ENCODE data around the gene RICTOR. TPM values are rescaled to one million over a fixed set of nuclear protein-coding genes. Genes with fewer than 3 reads are reported as not detected.

Gene RICTOR
- total RNA-seq (10 to 100 TPM; 56.9 to 96.2 (median 86.5) TPM), polyA plus RNA-seq (10 to 100 TPM; 16.2 to 22.9 TPM), total RNA-seq (230 reads per million, percentile 94 among the genes with 10 or more reads in this experiment)

GRCh38 chr5:39074017-39074814 is at the start of gene RICTOR:
RICTOR (minus strand) TSS chr5:39074399; CDS start chr5:39074377, 22 bp downstream.
- Mint-ChIP-seq H3K4me1 (peaks cover 23 to 64% (median 51%) of the 10 kb centered on the region in 7 donors), H3K27me3 (peaks cover 3 to 29% (median 15%) of the 10 kb centered on the region in 5 donors), H3K4me3 (peak within 1 kb of the TSS; percentile 89 to 99 (median 98)), H3K27ac (peak within 1 kb of the TSS; percentile 95 to 99 (median 98)), H3K9me3 (peaks cover 0 to 1% (median 0%) of the 10 kb centered on the region in 11 donors), H3K36me3 (peaks cover 0 to 16% (median 13%) of the 10 kb centered on the region in 5 donors)
- ChIA-PET POLR2A (interaction anchor here (0.6 to 2.9 kb wide), 7 partner anchors 13 to 138 kb away, joined by 3 to 9 read pairs (median 5); no protein-coding TSS in a partner anchor), CTCF (interaction anchor here (1.0 kb wide), 1 partner anchor 68 kb away, joined by 3 read pairs; no protein-coding TSS in a partner anchor)
- ATAC-seq = peak; percentile 86
- H3K9me3 ChIP-seq (ENCODE audit: control insufficient read depth in 2 of 3, low read length in 3 of 3) = no peaks in the 10 kb centered on the region
- H3K36me3 ChIP-seq (ENCODE audit: control insufficient read depth in 2 of 3, insufficient read depth in 3 of 3, low read length in 3 of 3) = peaks cover 0 to 10% (median 0%) of the 10 kb centered on the region in 3 experiments
- peak within 1 kb of the TSS; percentile 100 for H3K27ac ChIP-seq (ENCODE audit: low read depth, low read length)
- peak within 1 kb of the TSS; percentile 70 for H3K4me3 ChIP-seq (ENCODE audit: low read length)
- H3K4me1 ChIP-seq (ENCODE audit: control insufficient read depth in 2 of 2, insufficient read depth in 2 of 2, low read length in 2 of 2) = peaks cover 12 to 17% of the 10 kb centered on the region in 2 donors
- intact Hi-C loops (cut with micrococcal nuclease) = loop anchor here (1.0 to 10.0 kb wide), 11 partner anchors 33 to 1763 kb away; partner anchors contain the start of genes RPL37 (in 2 of the 2) and FYB1 (in 1 of the 2)
- H3K27me3 ChIP-seq (ENCODE audit: control insufficient read depth in 2 of 2, insufficient read depth in 2 of 2, low read length in 2 of 2) = peaks cover 11 to 12% of the 10 kb centered on the region in 2 donors
- peak; percentile 83 to 95 (median 88) for DNase-seq

GRCh38 chr5:39121922-39122321 is 47.7 kb upstream of the RICTOR start:
- Histone ChIP-seq H3K4me3 (ENCODE audit: low read length) (no peak overlapping the region), H3K36me3 (ENCODE audit: control insufficient read depth in 2 of 3, insufficient read depth in 3 of 3, low read length in 3 of 3) (peaks cover 48 to 78% (median 66%) of the 10 kb centered on the region in 3 experiments), H3K27ac (ENCODE audit: low read depth, low read length) (no peak overlapping the region), H3K4me1 (ENCODE audit: control insufficient read depth in 2 of 2, insufficient read depth in 2 of 2, low read length in 2 of 2) (no peaks in the 10 kb centered on the region), H3K27me3 (ENCODE audit: control insufficient read depth in 2 of 2, insufficient read depth in 2 of 2, low read length in 2 of 2) (no peaks in the 10 kb centered on the region), H3K9me3 (ENCODE audit: control insufficient read depth in 2 of 3, low read length in 3 of 3) (no peaks in the 10 kb centered on the region)
- no peaks in the 10 kb centered on the region for H3K27me3 Mint-ChIP-seq
- H3K36me3 Mint-ChIP-seq = peaks cover 24 to 48% (median 40%) of the 10 kb centered on the region in 5 donors
- no peak for ATAC-seq
- DNase-seq = no peak
- H3K27ac Mint-ChIP-seq = peak overlapping the region in 8 of 9 donors; percentile 2 to 83 (median 67)
- H3K4me3 Mint-ChIP-seq = no peak overlapping the region
- ChIA-PET CTCF (interaction anchor here (1.0 kb wide), 1 partner anchor 162 kb away, joined by 3 read pairs; no protein-coding TSS in a partner anchor), POLR2A (interaction anchor here (0.7 kb wide), 1 partner anchor 45 kb away, joined by 3 read pairs; no protein-coding TSS in a partner anchor)
- intact Hi-C loops (cut with micrococcal nuclease) = loop anchor here in 1 of 2 donors (1.0 kb wide), 1 partner anchor 7 kb away; no protein-coding TSS in a partner anchor
- no peaks in the 10 kb centered on the region for H3K9me3 Mint-ChIP-seq
- H3K4me1 Mint-ChIP-seq = peaks cover 3 to 54% (median 22%) of the 10 kb centered on the region in 7 donors

- Mint-ChIP-seq H3K27ac (peak overlapping the region in 6 of 9 donors; percentile 18 to 83 (median 38)), H3K36me3 (peaks cover 24 to 54% (median 45%) of the 10 kb centered on the region in 5 donors), H3K9me3 (no peaks in the 10 kb centered on the region), H3K27me3 (no peaks in the 10 kb centered on the region), H3K4me1 (peaks cover 8 to 60% (median 28%) of the 10 kb centered on the region in 7 donors), H3K4me3 (no peak overlapping the region)
- H3K9me3 ChIP-seq (ENCODE audit: control insufficient read depth in 2 of 3, low read length in 3 of 3) = no peaks in the 10 kb centered on the region
- H3K4me1 ChIP-seq (ENCODE audit: control insufficient read depth in 2 of 2, insufficient read depth in 2 of 2, low read length in 2 of 2) = no peaks in the 10 kb centered on the region
- ATAC-seq (no peak), DNase-seq (no peak)
- H3K27me3 ChIP-seq (ENCODE audit: control insufficient read depth in 2 of 2, insufficient read depth in 2 of 2, low read length in 2 of 2) = no peaks in the 10 kb centered on the region
- CTCF ChIA-PET = interaction anchor here (0.7 to 1.0 kb wide), 2 partner anchors 161 to 162 kb away, joined by 3 read pairs; no protein-coding TSS in a partner anchor
- POLR2A ChIA-PET = interaction anchor here (0.7 to 1.1 kb wide), 2 partner anchors 13 to 46 kb away, joined by 3 read pairs; no protein-coding TSS in a partner anchor
- intact Hi-C loops (cut with micrococcal nuclease) = loop anchor here in 1 of 2 donors (1.0 kb wide), 1 partner anchor 8 kb away; no protein-coding TSS in a partner anchor
- H3K27ac ChIP-seq (ENCODE audit: low read depth, low read length) = no peak overlapping the region
- H3K4me3 ChIP-seq (ENCODE audit: low read length) = no peak overlapping the region
- peaks cover 46 to 79% (median 66%) of the 10 kb centered on the region in 3 experiments for H3K36me3 ChIP-seq (ENCODE audit: control insufficient read depth in 2 of 3, insufficient read depth in 3 of 3, low read length in 3 of 3)
Observed at GRCh38 chr5:39121315-39121714, 47.1 kb upstream of the RICTOR start.

- Histone ChIP-seq H3K27me3 (ENCODE audit: control insufficient read depth in 2 of 2, insufficient read depth in 2 of 2, low read length in 2 of 2) (no peaks in the 10 kb centered on the region), H3K4me3 (ENCODE audit: low read length) (no peak overlapping the region), H3K9me3 (ENCODE audit: control insufficient read depth in 2 of 3, low read length in 3 of 3) (no peaks in the 10 kb centered on the region), H3K36me3 (ENCODE audit: control insufficient read depth in 2 of 3, insufficient read depth in 3 of 3, low read length in 3 of 3) (peaks cover 44 to 82% (median 56%) of the 10 kb centered on the region in 3 experiments), H3K27ac (ENCODE audit: low read depth, low read length) (no peak overlapping the region), H3K4me1 (ENCODE audit: control insufficient read depth in 2 of 2, insufficient read depth in 2 of 2, low read length in 2 of 2) (no peaks in the 10 kb centered on the region)
- intact Hi-C loops (cut with micrococcal nuclease) = no loop called here
- DNase-seq (no peak), ATAC-seq (no peak)
- Mint-ChIP-seq H3K27ac (peak overlapping the region in 7 of 9 donors; percentile 23 to 80 (median 54)), H3K9me3 (no peaks in the 10 kb centered on the region), H3K36me3 (peaks cover 19 to 56% (median 46%) of the 10 kb centered on the region in 5 donors), H3K27me3 (no peaks in the 10 kb centered on the region), H3K4me3 (no peak overlapping the region), H3K4me1 (peaks cover 12 to 60% (median 30%) of the 10 kb centered on the region in 7 donors)
- ChIA-PET POLR2A (interaction anchor here (0.7 kb wide), 1 partner anchor 103 kb away, joined by 4 read pairs; no protein-coding TSS in a partner anchor), CTCF (interaction anchor here (0.6 to 0.7 kb wide), 3 partner anchors 59 to 95 kb away, joined by 3 to 5 read pairs (median 3); no protein-coding TSS in a partner anchor)
Observed at GRCh38 chr5:39120052-39120420, 45.8 kb upstream of the RICTOR start.

- no peak for ATAC-seq
Observed at GRCh38 chr5:39119404-39120051, 45.3 kb upstream of the RICTOR start.

More at GRCh38 chr5:39119404-39120051, 45.3 kb upstream of the RICTOR start:
- ChIA-PET POLR2A (interaction anchor here (0.7 kb wide), 2 partner anchors 103 to 1436 kb away, joined by 3 to 4 read pairs; no protein-coding TSS in a partner anchor), CTCF (interaction anchor here (0.6 to 0.7 kb wide), 4 partner anchors 60 to 159 kb away, joined by 3 to 5 read pairs (median 3); no protein-coding TSS in a partner anchor)
- Mint-ChIP-seq H3K36me3 (peaks cover 20 to 56% (median 49%) of the 10 kb centered on the region in 5 donors), H3K4me1 (peaks cover 12 to 61% (median 33%) of the 10 kb centered on the region in 7 donors), H3K9me3 (no peaks in the 10 kb centered on the region), H3K27me3 (no peaks in the 10 kb centered on the region), H3K27ac (peak overlapping the region in 6 of 9 donors; percentile 45 to 80 (median 65)), H3K4me3 (no peak overlapping the region)
- Histone ChIP-seq H3K4me1 (ENCODE audit: control insufficient read depth in 2 of 2, insufficient read depth in 2 of 2, low read length in 2 of 2) (no peaks in the 10 kb centered on the region), H3K27me3 (ENCODE audit: control insufficient read depth in 2 of 2, insufficient read depth in 2 of 2, low read length in 2 of 2) (no peaks in the 10 kb centered on the region), H3K36me3 (ENCODE audit: control insufficient read depth in 2 of 3, insufficient read depth in 3 of 3, low read length in 3 of 3) (peaks cover 44 to 82% (median 54%) of the 10 kb centered on the region in 3 experiments), H3K27ac (ENCODE audit: low read depth, low read length) (no peak overlapping the region), H3K9me3 (ENCODE audit: control insufficient read depth in 2 of 3, low read length in 3 of 3) (no peaks in the 10 kb centered on the region), H3K4me3 (ENCODE audit: low read length) (no peak overlapping the region)
- DNase-seq = no peak
- intact Hi-C loops (cut with micrococcal nuclease) = loop anchor here (1.0 to 5.0 kb wide), 2 partner anchors 11 to 172 kb away; no protein-coding TSS in a partner anchor

Data from naive thymus-derived CD4-positive, alpha-beta T cell (primary cell).